Liver (tissue), 9 donors: Measurements from ENCODE around the gene GRB2. TPM values are rescaled to one million over a fixed set of nuclear protein-coding genes. Genes with fewer than 3 reads are reported as not detected.

ENCODE experiments used
- DNase-seq: peaks from one replicate; pipeline ENCODE4 v3.0.0-alpha.2; 2017; ENCODE audit warnings: low spot score
- H3K27ac ChIP-seq, 2 donors: one replicate each; pipeline ENCODE4 v1.7.0; 2013; ENCODE audit warnings: inconsistent platforms in 2 of 2, low read length in 2 of 2, control low read depth in 1 of 2, low read depth in 1 of 2, mild to moderate bottlenecking in 1 of 2
- H3K27me3 ChIP-seq, 4 donors: one replicate each; pipeline versions ENCODE4 v1.6.1 to v1.7.0; 2013; ENCODE audit warnings: low read length in 3 of 4, inconsistent platforms in 1 of 4, mild to moderate bottlenecking in 1 of 4, moderate library complexity in 1 of 4; ENCODE audit not compliant: control insufficient read depth in 4 of 4, insufficient read depth in 4 of 4
- H3K36me3 ChIP-seq, 4 donors: one replicate each; pipeline versions ENCODE4 v1.6.1 to v1.7.0; 2013; ENCODE audit warnings: low read length in 3 of 4, mild to moderate bottlenecking in 3 of 4, low read depth in 1 of 4, moderate library complexity in 1 of 4; ENCODE audit not compliant: control insufficient read depth in 4 of 4, insufficient read depth in 3 of 4
- H3K4me1 ChIP-seq, 4 donors: one replicate each; pipeline versions ENCODE4 v1.6.1 to v1.7.0; 2013; ENCODE audit warnings: low read length in 3 of 4, mild to moderate bottlenecking in 3 of 4, moderate library complexity in 1 of 4; ENCODE audit not compliant: control insufficient read depth in 4 of 4, insufficient read depth in 4 of 4
- H3K4me3 ChIP-seq, 3 donors: one replicate each; pipeline versions ENCODE4 v1.6.1 to v1.7.0; 2013; ENCODE audit warnings: low read length in 3 of 3, control low read depth in 1 of 3, low read depth in 1 of 3, mild to moderate bottlenecking in 1 of 3
- H3K9ac ChIP-seq, 2 donors: one replicate each; pipeline ENCODE4 v1.7.0; 2013; ENCODE audit warnings: low read length in 2 of 2, mild to moderate bottlenecking in 2 of 2, moderate library complexity in 2 of 2, control low read depth in 1 of 2, low read depth in 1 of 2
- H3K9me3 ChIP-seq, 4 donors: one replicate each; pipeline versions ENCODE4 v1.6.1 to v1.7.0; 2013; ENCODE audit warnings: low read length in 3 of 4; ENCODE audit not compliant: control insufficient read depth in 4 of 4
- ATF3 ChIP-seq: IDR thresholded peaks from 2 replicates; pipeline ENCODE4 v1.6.1; 2016; ENCODE audit warnings: antibody characterized with exemption
- CTCF ChIP-seq: fragments of 150-350 bp; IDR thresholded peaks from 2 replicates; pipeline ENCODE4 v1.5.1; 2017; ENCODE audit warnings: improper control_type of control experiment, low read depth, low read length; ENCODE audit not compliant: missing input control
- EGR1 ChIP-seq, 2 donors: IDR thresholded peaks; 2 replicates each; pipeline ENCODE4 v1.6.1; 2016 to 2018; ENCODE audit warnings: antibody characterized with exemption in 2 of 2, low read depth in 2 of 2
- FOXA1 ChIP-seq: IDR thresholded peaks from 2 replicates; pipeline ENCODE4 v1.6.1; 2016; ENCODE audit warnings: antibody characterized with exemption
- FOXA2 ChIP-seq: IDR thresholded peaks from 2 replicates; pipeline ENCODE4 v1.6.1; 2016; ENCODE audit warnings: antibody characterized with exemption
- GABPA ChIP-seq, 2 donors: IDR thresholded peaks in 1 of 2; conservative IDR thresholded peaks in 1 of 2; 2 replicates each; pipeline ENCODE4 v1.6.1; 2016; ENCODE audit warnings: antibody characterized with exemption in 2 of 2, mild to moderate bottlenecking in 1 of 2, moderate library complexity in 1 of 2
- HNF4A ChIP-seq, 2 donors: conservative IDR thresholded peaks; 2 replicates each; pipeline ENCODE4 v1.6.1; 2016; ENCODE audit warnings: antibody characterized with exemption in 2 of 2, mild to moderate bottlenecking in 2 of 2
- HNF4G ChIP-seq: IDR thresholded peaks from 2 replicates; pipeline ENCODE4 v1.6.1; 2016; ENCODE audit warnings: antibody characterized with exemption
- JUND ChIP-seq, 2 donors: IDR thresholded peaks; 2 replicates each; pipeline ENCODE4 v1.6.1; 2016; ENCODE audit warnings: antibody characterized with exemption in 2 of 2
- MAX ChIP-seq: IDR thresholded peaks from 2 replicates; pipeline ENCODE4 v1.6.1; 2016; ENCODE audit warnings: antibody characterized with exemption
- NR2F2 ChIP-seq: IDR thresholded peaks from 2 replicates; pipeline ENCODE4 v1.6.1; 2016; ENCODE audit warnings: antibody characterized with exemption
- RAD21 ChIP-seq, 2 donors: IDR thresholded peaks; 2 replicates each; pipeline ENCODE4 v1.6.1; 2016; ENCODE audit warnings: antibody characterized with exemption in 2 of 2, mild to moderate bottlenecking in 2 of 2
- REST ChIP-seq: IDR thresholded peaks from 2 replicates; pipeline ENCODE4 v1.6.1; 2016; ENCODE audit warnings: antibody characterized with exemption, mild to moderate bottlenecking
- RXRA ChIP-seq, 2 donors: IDR thresholded peaks; 2 replicates each; pipeline ENCODE4 v1.6.1; 2017 to 2018; ENCODE audit warnings: antibody characterized with exemption in 2 of 2, mild to moderate bottlenecking in 1 of 2
- SP1 ChIP-seq: IDR thresholded peaks from 2 replicates; pipeline ENCODE4 v1.6.1; 2018; ENCODE audit warnings: antibody characterized with exemption, mild to moderate bottlenecking
- TAF1 ChIP-seq: conservative IDR thresholded peaks from 2 replicates; pipeline ENCODE4 v1.6.1; 2016; ENCODE audit warnings: antibody characterized with exemption, mild to moderate bottlenecking
- YY1 ChIP-seq: IDR thresholded peaks from 2 replicates; pipeline ENCODE4 v1.6.1; 2016; ENCODE audit warnings: antibody characterized with exemption, mild to moderate bottlenecking
- ZBTB33 ChIP-seq: IDR thresholded peaks from 2 replicates; pipeline ENCODE4 v1.6.1; 2016; ENCODE audit warnings: antibody characterized with exemption
- WGBS: extraction: QIAGEN DNeasy Blood & Tissue Kit; methylation state at CpG from one replicate; pipeline ENCODE4 v1.1.7; 2013; 5-methylcytosine and 5-hydroxymethylcytosine counted together
- polyA plus RNA-seq, 2 donors: library from polyadenylated mRNA; stranded (reverse) in 1 of 2; unstranded in 1 of 2; fragments of 200-250 nt in 1 of 2; fragments of >200 nt in 1 of 2; fragmentation: Nextera tagmentation in 1 of 2; extraction: Ambion mirVana in 1 of 2; gene quantifications; one replicate each; pipeline versions ENCODE4 v1.2.1 to v1.2.3, GENCODE V29; 2013 to 2015
- total RNA-seq, 2 donors: library from RNA; depleted of rRNA; stranded (reverse); fragments of >200 nt; gene quantifications; one replicate each; pipeline ENCODE4 v1.2.3, GENCODE V29; 2014
- donor health status: healthy.
- donor health status: healthy.
- donor health status: healthy.
- donor health status: healthy.
- donor health status: healthy.

Gene GRB2
- total and polyA plus RNA-seq, 4 donors: 36.0 to 91.8 (median 49.6) TPM

GRCh38 chr17:75364078-75364477, 41.4 kb downstream of the GRB2 start:
- Histone ChIP-seq H3K27ac (no peak overlapping the region), H3K9me3 (no peaks in the 10 kb centered on the region), H3K4me1 (peaks cover 10 to 19% (median 14%) of the 10 kb centered on the region in 4 donors), H3K9ac (no peak overlapping the region), H3K36me3 (no peaks in the 10 kb centered on the region), H3K27me3 (no peaks in the 10 kb centered on the region), H3K4me3 (no peak overlapping the region)
- DNase-seq: no peak
- TF ChIP-seq CTCF: no peak
- TF ChIP-seq ATF3: no peak
- no peak for TF ChIP-seq FOXA2
- TF ChIP-seq GABPA (IDR thresholded peaks at IDR 0.05 in 1 of 2, conservative IDR thresholded peaks at IDR 0.05 in 1 of 2): no peak
- TF ChIP-seq RAD21 (IDR thresholded peaks at IDR 0.05): no peak
- no peak for TF ChIP-seq YY1
- TF ChIP-seq HNF4G: no peak
- 91% methylated on average over 2 of the region's 2 CpGs for WGBS

GRCh38 chr17:75361996-75362395, 43.5 kb downstream of the GRB2 start:
- H3K4me1 ChIP-seq: peaks cover 10 to 19% (median 15%) of the 10 kb centered on the region in 4 donors
- no peak overlapping the region for H3K27ac ChIP-seq
- no peak for DNase-seq
- no peaks in the 10 kb centered on the region for H3K27me3 ChIP-seq
- H3K9ac ChIP-seq: no peak overlapping the region
- no peak for TF ChIP-seq ATF3
- TF ChIP-seq TAF1: no peak
- no peak for TF ChIP-seq REST
- TF ChIP-seq NR2F2: no peak
- no peak for TF ChIP-seq CTCF
- TF ChIP-seq RAD21 (IDR thresholded peaks at IDR 0.05): no peak
- no peak for TF ChIP-seq GABPA (IDR thresholded peaks at IDR 0.05 in 1 of 2, conservative IDR thresholded peaks at IDR 0.05 in 1 of 2)
- no peak for TF ChIP-seq HNF4A (conservative IDR thresholded peaks at IDR 0.05)
- TF ChIP-seq RXRA (IDR thresholded peaks at IDR 0.05): no peak
- no peak for TF ChIP-seq JUND (IDR thresholded peaks at IDR 0.05)
- no peak for TF ChIP-seq MAX
- TF ChIP-seq ZBTB33: no peak
- TF ChIP-seq FOXA1: no peak
- no peak for TF ChIP-seq FOXA2
- TF ChIP-seq EGR1 (IDR thresholded peaks at IDR 0.05; ENCODE audit: low read depth in 2 of 2): no peak
- TF ChIP-seq YY1: no peak
- TF ChIP-seq SP1: no peak
- TF ChIP-seq HNF4G: no peak
- H3K4me3 ChIP-seq: no peak overlapping the region
- H3K9me3 ChIP-seq: no peaks in the 10 kb centered on the region
- H3K36me3 ChIP-seq: no peaks in the 10 kb centered on the region
- WGBS: 49% methylated on average over 2 of the region's 2 CpGs
